GM19468 (cell line): ENCODE measurements around the gene ZNF574.

Source experiments
- ATAC-seq: cut with Tn5 transposase; IDR thresholded peaks from one replicate; pipeline ENCODE4 v1.9.1; 2021; ENCODE audit warnings: mild to moderate bottlenecking, moderate library complexity, moderate number of reproducible peaks; ENCODE audit not compliant: unreplicated experiment; ENCODE audit errors: extremely low read depth

The ZNF574 gene

DNA sequence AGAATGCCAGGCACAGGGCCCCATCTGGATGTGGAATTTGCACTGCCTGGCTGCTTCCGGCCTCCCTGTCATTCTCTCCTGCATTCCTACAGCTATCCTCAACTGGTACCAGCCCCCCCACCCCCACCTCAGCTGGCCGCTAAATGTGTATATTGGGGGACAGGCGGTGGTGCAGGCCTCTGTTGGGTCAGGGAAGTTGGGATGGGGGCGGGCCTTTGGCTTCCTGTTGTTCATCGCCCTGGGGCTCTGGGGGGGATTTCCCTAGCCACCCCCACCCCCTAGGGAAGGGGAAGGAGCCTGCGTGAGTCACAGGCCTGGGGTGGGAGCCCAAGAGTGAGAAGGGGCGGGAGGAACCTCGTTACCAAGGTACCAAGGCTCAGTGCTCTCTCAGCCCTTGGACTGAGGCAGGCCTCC lies 45.7 kb downstream of the ZNF574 start:
- ATAC-seq: no peak

DNA sequence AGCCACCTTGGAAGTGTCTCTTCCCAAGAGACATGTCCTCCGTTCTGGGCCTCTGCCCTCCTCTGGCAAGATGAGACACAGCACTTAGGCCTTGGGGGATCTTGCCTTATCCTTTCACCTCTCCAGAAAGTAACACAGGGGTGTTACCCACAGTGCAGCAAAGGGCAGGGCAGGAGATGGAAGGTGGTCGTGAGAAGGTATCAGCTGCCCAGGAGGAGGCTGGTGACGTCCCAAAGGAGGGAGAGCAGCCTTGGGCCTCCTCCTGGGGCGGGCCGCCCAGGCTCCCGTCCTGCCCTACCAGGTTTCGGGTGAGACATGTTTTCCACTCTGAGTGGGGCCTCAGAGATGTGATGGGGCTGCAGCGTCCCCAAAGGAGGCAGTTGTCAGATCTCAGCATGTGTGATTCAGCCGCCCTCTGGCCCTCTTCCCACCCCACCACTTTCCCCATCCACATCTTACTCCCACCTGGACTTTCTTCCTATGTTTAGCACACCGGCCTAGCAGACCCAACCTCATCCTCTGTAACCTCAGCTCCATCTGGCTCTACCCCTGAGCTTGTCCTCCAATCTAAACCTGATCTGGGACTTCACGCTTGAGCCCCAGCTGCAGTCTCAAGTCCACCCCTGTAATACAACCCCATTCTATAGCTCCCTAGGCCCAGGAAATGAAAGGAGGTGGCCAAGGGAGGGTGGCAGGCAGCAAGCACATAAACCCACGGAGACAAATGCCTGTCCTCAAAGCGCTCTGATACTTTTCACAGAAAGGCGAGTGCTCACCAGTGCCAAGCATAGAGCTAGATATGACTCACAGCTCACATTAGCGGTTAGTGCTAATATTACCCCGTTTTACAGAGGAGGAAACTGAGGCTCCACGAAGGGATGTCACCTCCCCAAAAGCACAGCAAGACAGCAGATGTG lies 47.0 kb downstream of the ZNF574 start:
- ATAC-seq: peak; percentile 51

DNA sequence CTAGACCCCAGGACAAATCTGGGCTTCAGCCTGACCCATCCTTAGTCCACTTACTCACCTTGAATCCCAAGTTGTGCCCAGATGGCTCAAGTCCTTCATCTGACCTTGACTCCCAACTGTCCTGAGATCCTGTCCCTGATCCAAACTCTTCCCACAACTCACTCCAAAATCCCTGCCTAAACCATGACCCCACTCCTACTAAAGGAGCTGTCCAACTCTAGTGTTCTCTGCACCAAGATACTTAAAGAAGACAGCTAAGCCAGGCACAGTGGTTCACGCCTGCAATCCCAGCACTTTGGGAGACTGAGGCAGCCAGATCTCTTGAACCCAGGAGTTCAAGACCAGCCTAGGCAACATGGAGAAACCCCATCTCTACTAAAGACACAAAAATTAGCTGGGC lies 47.8 kb downstream of the ZNF574 start:
- ATAC-seq: no peak

DNA sequence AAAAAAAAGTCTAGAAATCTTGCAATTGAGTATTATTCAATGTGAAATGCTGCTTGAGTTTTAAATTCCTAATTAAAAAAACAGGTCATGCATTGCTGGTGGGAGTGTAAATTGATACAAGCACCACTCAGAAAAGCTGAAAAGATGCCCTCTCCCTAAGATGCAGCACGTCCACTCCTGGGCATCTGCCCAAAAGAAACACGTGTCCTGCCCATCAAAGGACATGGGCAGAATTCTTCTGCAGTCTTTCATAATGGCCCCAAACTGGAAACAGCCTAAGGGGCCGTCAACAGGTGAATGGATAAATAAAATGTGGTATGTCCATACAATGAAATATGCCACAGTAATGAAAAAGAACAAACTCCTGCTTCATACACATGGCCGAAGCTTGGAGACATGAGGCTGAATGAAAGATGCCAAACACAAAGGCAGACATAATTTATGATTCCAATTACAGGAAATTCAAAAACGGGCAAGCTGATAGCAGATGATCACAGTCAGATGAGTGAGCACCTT lies 48.5 kb downstream of the ZNF574 start:
- no peak for ATAC-seq

DNA sequence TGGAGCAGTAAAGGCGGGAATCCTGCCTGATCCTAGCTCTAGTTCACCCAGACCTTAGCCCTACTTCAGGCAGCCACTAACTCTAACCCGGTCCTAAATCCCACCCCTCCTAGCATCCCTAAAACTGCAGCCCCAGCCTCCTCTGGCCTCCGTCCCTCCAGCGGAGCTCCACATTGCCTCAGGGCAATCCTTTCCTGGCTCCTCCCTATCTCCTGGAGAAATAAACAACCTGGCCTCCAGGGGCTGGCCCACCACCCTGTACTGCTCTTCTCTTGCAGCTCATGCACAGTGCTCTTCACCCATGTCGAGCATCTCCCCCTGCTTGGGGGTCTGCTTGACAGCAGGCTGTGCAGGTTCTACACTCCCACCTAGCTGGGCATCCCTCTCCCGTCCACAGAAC lies 49.6 kb downstream of the ZNF574 start:
- no peak for ATAC-seq

DNA sequence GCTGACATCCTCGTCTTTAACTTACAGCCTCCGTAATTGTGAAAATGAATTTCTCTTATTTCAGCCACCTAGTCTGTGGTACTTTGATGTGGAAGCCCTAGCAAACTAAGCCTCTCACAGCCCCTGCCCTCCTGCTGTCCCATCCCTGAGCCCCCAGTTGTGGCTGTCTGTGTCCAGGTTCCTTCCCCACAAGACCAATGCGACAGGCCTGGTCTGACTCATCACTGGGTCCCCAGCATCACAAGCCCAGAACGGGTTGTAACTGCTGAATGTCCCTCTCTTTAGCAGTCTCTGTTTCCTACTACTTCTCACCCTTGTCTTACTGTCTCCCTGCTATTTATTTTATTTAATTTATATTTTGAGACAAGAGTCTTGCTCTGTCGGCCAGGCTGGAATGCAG lies 50.6 kb downstream of the ZNF574 start:
- ATAC-seq: no peak

DNA sequence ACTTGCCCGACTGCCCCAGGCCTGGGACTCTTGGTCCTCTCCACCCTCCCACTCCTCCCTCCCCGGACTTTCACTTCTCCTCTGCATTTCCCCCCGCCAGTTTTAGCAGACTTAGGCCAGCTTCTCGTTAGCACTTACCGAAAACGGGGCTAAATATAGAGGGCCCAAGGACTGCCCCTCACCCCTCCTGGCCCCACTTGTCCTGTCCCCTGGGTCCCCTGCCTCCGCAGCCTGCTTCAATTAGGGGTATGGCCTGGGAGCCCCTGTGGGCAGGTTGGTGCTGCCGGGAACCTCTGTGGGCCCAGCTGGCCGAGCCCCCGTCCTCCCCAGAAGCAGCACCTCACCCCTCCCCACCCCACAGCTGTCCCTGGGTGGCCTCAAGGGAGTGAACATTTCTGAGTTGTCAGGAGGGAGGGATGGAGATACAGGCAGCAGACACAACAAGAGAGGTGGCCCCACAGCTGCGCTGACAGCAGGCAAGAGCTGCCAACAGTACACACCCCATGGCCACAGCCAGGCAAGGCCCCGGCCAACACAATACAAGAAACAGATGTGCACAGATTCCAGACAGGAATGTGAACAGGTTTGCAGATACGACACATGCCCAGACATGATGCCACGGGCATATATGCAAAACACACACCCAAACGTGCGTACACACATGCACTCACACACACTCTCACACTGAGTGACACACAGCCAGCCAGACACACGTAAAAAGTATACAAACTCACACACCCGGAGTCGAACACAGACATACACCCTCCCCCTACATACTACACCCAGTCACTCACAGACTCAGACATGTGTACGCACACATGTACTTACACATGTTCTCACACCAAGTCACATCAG lies 53.7 kb downstream of the ZNF574 start:
- peak; percentile 8 for ATAC-seq

DNA sequence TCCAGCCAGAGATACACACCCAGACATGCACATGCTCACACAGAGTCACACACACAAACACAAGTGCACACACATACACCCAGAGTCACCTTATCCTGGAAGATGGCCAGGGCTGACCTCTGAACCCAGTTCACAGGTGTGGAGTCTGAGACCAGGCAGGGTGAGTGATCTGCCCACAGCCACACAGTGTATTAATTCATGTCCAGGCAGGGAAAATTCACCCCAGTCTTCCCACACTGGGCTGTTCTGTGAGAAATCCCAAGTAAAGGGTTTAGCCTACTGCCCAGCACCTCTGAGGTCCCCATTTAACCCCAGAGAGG lies 54.2 kb downstream of the ZNF574 start:
- no peak for ATAC-seq
